Panc1 (cell line): ENCODE results near the gene IGFLR1. TPM values are rescaled to one million over a fixed set of nuclear protein-coding genes. Genes with fewer than 3 reads are reported as not detected.

Experiments
- ATAC-seq: fragments of 200-7000 bp; cut with Tn5 transposase; 2 replicates; pipeline ENCODE4 v1.9.1; 2020; ENCODE audit warnings: mild to moderate bottlenecking, moderate library complexity
- BruUV-seq: library from RNA; stranded (reverse); fragments of 400-500 nt; replicated peaks from 2 replicates; lab custom pipeline; 2021; lab: Mats Ljungman, UMichigan
- CTCF ChIA-PET: fragments of 300-600 bp; sonication (Branson Sonifier 250); formaldehyde crosslinking; loops from one replicate; lab custom pipeline; 2022; ENCODE audit warnings: antibody characterized with exemption; lab: Charles Lee
- POLR2A ChIA-PET: fragments of 300-600 bp; sonication (Branson Sonifier 250); formaldehyde crosslinking; loops from one replicate; lab custom pipeline; 2022; ENCODE audit warnings: antibody characterized with exemption; lab: Charles Lee
- DNase-seq: peaks from one replicate; pipeline ENCODE4 v3.0.0-alpha.2; 2010; ENCODE audit warnings: low read depth, low spot score
- H3K27ac ChIP-seq: 2 replicates; pipeline ENCODE4 v1.5.1; 2011; ENCODE audit warnings: mild to moderate bottlenecking, low read length, inconsistent platforms
- H3K27me3 ChIP-seq: fragments of 200-500 bp; sonication (Bioruptor generic); 2 replicates; pipeline ENCODE4 v1.6.0; 2014; ENCODE audit warnings: low read length, inconsistent platforms; ENCODE audit not compliant: control insufficient read depth, insufficient read depth
- H3K36me3 ChIP-seq: fragments of 200-500 bp; sonication (Bioruptor generic); 2 replicates; pipeline ENCODE4 v1.5.1; 2014; ENCODE audit warnings: inconsistent platforms, mild to moderate bottlenecking, low read length, moderate library complexity; ENCODE audit not compliant: control insufficient read depth, insufficient read depth
- H3K4me1 ChIP-seq: 2 replicates; pipeline ENCODE4 v1.5.1; 2011; ENCODE audit warnings: inconsistent platforms, mild to moderate bottlenecking, low read length, moderate library complexity; ENCODE audit not compliant: control insufficient read depth, insufficient read depth
- H3K4me3 ChIP-seq, 2 experiments: 2 replicates each; pipeline ENCODE4 v1.5.1; 2011 to 2012; ENCODE audit warnings: low read depth in 2 of 2, low read length in 2 of 2, mild to moderate bottlenecking in 2 of 2, inconsistent platforms in 1 of 2, moderate library complexity in 1 of 2
- H3K9me3 ChIP-seq: fragments of 200-500 bp; sonication (Bioruptor generic); 2 replicates; pipeline ENCODE4 v1.5.1; 2014; ENCODE audit warnings: low read depth, mild to moderate bottlenecking, inconsistent platforms, low read length, moderate library complexity; ENCODE audit not compliant: control insufficient read depth, insufficient read depth
- POLR2AphosphoS5 ChIP-seq: IDR thresholded peaks from 2 replicates; pipeline ENCODE4 v1.6.1; 2012; ENCODE audit warnings: mild to moderate bottlenecking, low read depth, low read length, moderate library complexity
- REST ChIP-seq, 2 experiments: IDR thresholded peaks; 2 replicates each; pipeline ENCODE4 v1.6.1; 2011 to 2012; ENCODE audit warnings: low read depth in 2 of 2, control low read depth in 1 of 2, low read length in 1 of 2, mild to moderate bottlenecking in 1 of 2, moderate library complexity in 1 of 2; ENCODE audit not compliant: insufficient read depth in 1 of 2
- SIN3A ChIP-seq: IDR thresholded peaks from 2 replicates; pipeline ENCODE4 v1.6.1; 2012; ENCODE audit warnings: low read depth, mild to moderate bottlenecking, low read length, moderate library complexity, borderline replicate concordance; ENCODE audit not compliant: insufficient read depth
- TCF7L2 ChIP-seq: IDR thresholded peaks from 2 replicates; pipeline ENCODE4 v1.6.1; 2011; ENCODE audit warnings: mild to moderate bottlenecking, low read depth, low read length, inconsistent platforms
- in situ Hi-C: cut with HindIII; loops from 2 replicates; pipeline ENCODE4 v1.10.0; 2016; ENCODE audit warnings: low sequenced_read_pairs, low pct_unique_long_range_greater_than_20kb
- intact Hi-C: fragments of 100-400 bp; cut with micrococcal nuclease; formaldehyde crosslinking; loops from one replicate; pipeline ENCODE4 v1.10.0; 2022; ENCODE audit not compliant: unreplicated experiment
- total RNA-seq: library from RNA; stranded (reverse); gene quantifications from one replicate; pipeline ENCODE4 v1.2.1, GENCODE V29; 2021; ENCODE audit not compliant: unreplicated experiment
- TF ChIP-seq, protein P1 (sequence below): fragments of 450-650 bp; IDR thresholded peaks from 2 replicates; pipeline ENCODE4 v1.5.1; 2017; ENCODE audit warnings: mild to moderate bottlenecking

The IGFLR1 gene
- total RNA-seq, 1 experiment from 2014 or later = 12.5 TPM

- ATAC-seq (no peak), DNase-seq (no peak)
- TF ChIP-seq POLR2AphosphoS5 (no peak), REST (IDR thresholded peaks at IDR 0.05; ENCODE audit: insufficient read depth in 1 of 2, low read depth in 2 of 2, low read length in 1 of 2) (no peak), TCF7L2 (no peak), SIN3A (no peak)
- TF ChIP-seq, protein P1, sequence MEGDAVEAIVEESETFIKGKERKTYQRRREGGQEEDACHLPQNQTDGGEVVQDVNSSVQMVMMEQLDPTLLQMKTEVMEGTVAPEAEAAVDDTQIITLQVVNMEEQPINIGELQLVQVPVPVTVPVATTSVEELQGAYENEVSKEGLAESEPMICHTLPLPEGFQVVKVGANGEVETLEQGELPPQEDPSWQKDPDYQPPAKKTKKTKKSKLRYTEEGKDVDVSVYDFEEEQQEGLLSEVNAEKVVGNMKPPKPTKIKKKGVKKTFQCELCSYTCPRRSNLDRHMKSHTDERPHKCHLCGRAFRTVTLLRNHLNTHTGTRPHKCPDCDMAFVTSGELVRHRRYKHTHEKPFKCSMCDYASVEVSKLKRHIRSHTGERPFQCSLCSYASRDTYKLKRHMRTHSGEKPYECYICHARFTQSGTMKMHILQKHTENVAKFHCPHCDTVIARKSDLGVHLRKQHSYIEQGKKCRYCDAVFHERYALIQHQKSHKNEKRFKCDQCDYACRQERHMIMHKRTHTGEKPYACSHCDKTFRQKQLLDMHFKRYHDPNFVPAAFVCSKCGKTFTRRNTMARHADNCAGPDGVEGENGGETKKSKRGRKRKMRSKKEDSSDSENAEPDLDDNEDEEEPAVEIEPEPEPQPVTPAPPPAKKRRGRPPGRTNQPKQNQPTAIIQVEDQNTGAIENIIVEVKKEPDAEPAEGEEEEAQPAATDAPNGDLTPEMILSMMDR = no peak
- intact Hi-C loops = loop anchor here (10.0 kb wide), 1 partner anchor 159 kb away; no protein-coding TSS in a partner anchor
- Histone ChIP-seq H3K27me3 (no peaks in the 10 kb centered on the region), H3K27ac (no peak overlapping the region), H3K4me1 (peaks cover 13% of the 10 kb centered on the region), H3K9me3 (no peaks in the 10 kb centered on the region), H3K4me3 (no peak overlapping the region), H3K36me3 (no peaks in the 10 kb centered on the region; the same call in 1 of the 2 replicates)
- CTCF ChIA-PET = interaction anchor here (0.7 to 0.8 kb wide), 2 partner anchors 20 to 188 kb away, joined by 3 read pairs; no protein-coding TSS in a partner anchor
- TSS peak; percentile 58 for BruUV-seq
- in situ Hi-C loops = no loop called here
- POLR2A ChIA-PET = interaction anchor here (0.6 kb wide), 1 partner anchor 12 kb away, joined by 7 read pairs; no protein-coding TSS in a partner anchor
Observed at GRCh38 chr19:35713904-35714495, 28.3 kb downstream of the IGFLR1 start.

- BruUV-seq = no TSS peak
- H3K4me3 ChIP-seq = no peak overlapping the region
- ATAC-seq (no peak), DNase-seq (no peak)
- TF ChIP-seq SIN3A = no peak
- TF ChIP-seq TCF7L2 = no peak
- TF ChIP-seq POLR2AphosphoS5 = no peak
- no peak for TF ChIP-seq REST (IDR thresholded peaks at IDR 0.05; ENCODE audit: insufficient read depth in 1 of 2, low read depth in 2 of 2, low read length in 1 of 2)
- TF ChIP-seq, protein P1 = no peak
- POLR2A ChIA-PET = interaction anchor here (0.6 kb wide), 1 partner anchor 11 kb away, joined by 7 read pairs; no protein-coding TSS in a partner anchor
- no peak overlapping the region for H3K27ac ChIP-seq
- CTCF ChIA-PET = interaction anchor here (0.7 kb wide), 1 partner anchor 188 kb away, joined by 3 read pairs; no protein-coding TSS in a partner anchor
- H3K9me3 ChIP-seq = no peaks in the 10 kb centered on the region
- H3K36me3 ChIP-seq = no peaks in the 10 kb centered on the region; the same call in 1 of the 2 replicates
- intact Hi-C loops (loop anchor here (10.0 kb wide), 1 partner anchor 159 kb away; no protein-coding TSS in a partner anchor), in situ Hi-C loops (no loop called here)
- H3K4me1 ChIP-seq = peaks cover 12% of the 10 kb centered on the region
- no peaks in the 10 kb centered on the region for H3K27me3 ChIP-seq
Observed at GRCh38 chr19:35713506-35713850, 28.8 kb downstream of the IGFLR1 start.
